ENCODE data around the gene SMAD5.

SMAD5 gene

DNA sequence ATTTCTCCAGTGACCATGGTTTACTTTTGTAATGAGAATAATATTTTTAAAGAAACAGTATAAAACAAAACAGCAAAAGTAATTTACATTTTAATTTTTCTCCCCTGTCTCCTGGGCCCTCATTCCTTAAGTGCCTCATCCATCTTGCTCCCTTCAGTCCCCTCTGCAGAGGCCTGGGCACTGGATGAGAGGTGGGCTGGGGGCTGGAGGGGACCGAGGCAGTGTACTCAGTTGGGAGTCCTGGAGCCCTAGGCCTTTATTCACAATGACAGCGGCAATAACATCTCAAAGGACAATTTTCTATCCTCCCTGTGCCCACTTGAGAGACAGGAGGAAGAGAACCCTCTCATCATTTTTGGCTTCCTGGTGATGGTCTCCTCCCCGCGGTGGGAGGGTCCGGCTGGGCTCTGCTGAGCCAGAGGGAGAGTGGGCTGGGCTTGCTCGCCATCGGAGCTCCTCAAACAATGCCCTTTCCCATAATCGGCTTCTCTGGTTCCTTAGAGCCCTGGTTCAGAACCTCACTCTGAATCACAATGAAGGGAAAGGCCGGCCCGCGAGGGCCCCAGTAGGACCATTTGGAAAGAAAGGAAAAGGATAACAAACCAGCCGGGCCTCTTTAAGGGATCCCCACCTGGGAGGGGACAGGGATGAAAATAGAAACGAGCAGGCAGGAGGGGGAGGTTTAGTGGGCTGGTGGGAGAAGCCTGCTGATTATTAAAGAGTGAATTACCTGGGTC, 70.0 kb downstream of the SMAD5 start:
- no peak for TF ChIP-seq ZFX (IDR thresholded peaks at IDR 0.05)
- TF ChIP-seq, protein P1, sequence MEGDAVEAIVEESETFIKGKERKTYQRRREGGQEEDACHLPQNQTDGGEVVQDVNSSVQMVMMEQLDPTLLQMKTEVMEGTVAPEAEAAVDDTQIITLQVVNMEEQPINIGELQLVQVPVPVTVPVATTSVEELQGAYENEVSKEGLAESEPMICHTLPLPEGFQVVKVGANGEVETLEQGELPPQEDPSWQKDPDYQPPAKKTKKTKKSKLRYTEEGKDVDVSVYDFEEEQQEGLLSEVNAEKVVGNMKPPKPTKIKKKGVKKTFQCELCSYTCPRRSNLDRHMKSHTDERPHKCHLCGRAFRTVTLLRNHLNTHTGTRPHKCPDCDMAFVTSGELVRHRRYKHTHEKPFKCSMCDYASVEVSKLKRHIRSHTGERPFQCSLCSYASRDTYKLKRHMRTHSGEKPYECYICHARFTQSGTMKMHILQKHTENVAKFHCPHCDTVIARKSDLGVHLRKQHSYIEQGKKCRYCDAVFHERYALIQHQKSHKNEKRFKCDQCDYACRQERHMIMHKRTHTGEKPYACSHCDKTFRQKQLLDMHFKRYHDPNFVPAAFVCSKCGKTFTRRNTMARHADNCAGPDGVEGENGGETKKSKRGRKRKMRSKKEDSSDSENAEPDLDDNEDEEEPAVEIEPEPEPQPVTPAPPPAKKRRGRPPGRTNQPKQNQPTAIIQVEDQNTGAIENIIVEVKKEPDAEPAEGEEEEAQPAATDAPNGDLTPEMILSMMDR (conservative IDR thresholded peaks at IDR 0.05), result no peak
- no peak overlapping the region for H3K27ac ChIP-seq

GRCh38 chr5:136203303-136203922, 70.8 kb downstream of the SMAD5 start:
- TF ChIP-seq ZFX (IDR thresholded peaks at IDR 0.05), result no peak
- TF ChIP-seq, protein P1 (conservative IDR thresholded peaks at IDR 0.05), result no peak
- H3K27ac ChIP-seq, result no peak overlapping the region

DNA sequence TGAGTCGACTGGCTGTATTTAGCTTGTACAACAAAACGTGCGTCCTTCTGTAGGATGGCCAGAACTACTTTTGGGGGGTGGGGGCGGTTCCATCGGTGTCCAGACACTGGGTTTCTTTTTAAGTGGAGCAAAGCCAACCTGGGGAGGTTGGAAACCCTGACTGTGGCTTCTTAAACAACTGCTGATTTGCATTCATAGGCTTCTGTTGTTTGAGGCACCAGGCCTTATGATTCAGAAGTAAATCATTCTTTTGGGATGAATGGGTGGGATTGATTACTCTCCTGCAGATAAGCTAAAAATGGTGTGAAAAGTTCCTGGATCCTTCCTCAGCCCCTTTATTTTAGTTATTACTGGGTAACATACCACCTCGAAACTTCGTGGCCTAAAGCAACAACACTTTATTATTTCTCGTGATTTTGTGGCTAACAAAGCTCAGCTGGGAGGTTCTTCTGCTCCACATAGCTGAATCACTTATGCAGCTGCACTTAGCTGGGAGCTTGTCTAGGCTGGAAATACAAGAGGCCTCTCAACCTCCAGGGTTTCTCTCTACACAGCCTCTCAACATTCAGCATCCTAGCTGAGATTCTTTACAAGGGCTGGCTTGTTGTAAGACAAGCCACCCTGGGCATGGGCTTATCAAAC, 72.5 kb downstream of the SMAD5 start:
- H3K27ac ChIP-seq, result no peak overlapping the region
- TF ChIP-seq ZFX (IDR thresholded peaks at IDR 0.05), result no peak
- TF ChIP-seq, protein P1 (conservative IDR thresholded peaks at IDR 0.05), result no peak

DNA sequence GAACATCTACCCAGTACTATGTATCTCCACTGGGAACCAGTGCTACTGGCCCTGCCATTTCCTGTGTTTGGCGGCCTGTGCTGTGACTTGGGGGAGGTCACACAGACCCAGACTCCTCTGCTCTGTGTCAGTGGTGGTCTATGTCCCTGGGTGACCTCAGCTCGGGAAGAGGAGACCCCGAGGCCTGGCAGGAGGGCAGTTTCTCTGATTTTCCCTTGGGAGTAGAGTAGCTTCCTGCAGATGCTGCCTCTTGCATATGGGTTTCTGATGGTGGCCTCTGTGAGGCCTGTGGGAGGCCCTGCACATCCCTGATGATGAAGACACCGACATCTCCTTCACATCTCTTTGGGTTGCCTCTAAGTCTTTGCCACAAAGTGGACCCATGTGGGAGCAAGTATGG, 73.3 kb downstream of the SMAD5 start:
- TF ChIP-seq ZFX (IDR thresholded peaks at IDR 0.05), result no peak
- TF ChIP-seq, protein P1 (conservative IDR thresholded peaks at IDR 0.05), result no peak
- H3K27ac ChIP-seq, result no peak overlapping the region

DNA sequence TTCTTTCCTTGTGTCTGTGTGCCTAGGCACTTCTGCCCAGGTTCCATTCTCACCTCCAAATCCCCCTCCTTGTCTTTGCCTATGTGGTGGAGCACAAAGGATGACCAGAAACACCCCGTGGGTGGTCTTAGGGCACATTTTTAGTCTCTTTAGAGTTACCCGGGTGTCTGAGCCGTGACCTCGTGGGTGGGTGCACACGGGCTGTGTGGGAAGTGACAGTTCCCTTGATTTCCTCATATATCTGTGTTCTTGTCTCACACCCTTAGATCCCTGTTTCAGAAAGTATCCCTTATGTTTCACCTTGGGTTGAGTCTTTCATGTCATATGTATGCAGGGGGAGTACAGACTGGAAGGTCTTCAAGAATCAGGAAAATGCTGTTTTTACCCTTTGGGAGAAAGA, 73.7 kb downstream of the SMAD5 start:
- no peak for TF ChIP-seq ZFX (IDR thresholded peaks at IDR 0.05)
- TF ChIP-seq, protein P1 (conservative IDR thresholded peaks at IDR 0.05), result no peak
- H3K27ac ChIP-seq, result no peak overlapping the region

DNA sequence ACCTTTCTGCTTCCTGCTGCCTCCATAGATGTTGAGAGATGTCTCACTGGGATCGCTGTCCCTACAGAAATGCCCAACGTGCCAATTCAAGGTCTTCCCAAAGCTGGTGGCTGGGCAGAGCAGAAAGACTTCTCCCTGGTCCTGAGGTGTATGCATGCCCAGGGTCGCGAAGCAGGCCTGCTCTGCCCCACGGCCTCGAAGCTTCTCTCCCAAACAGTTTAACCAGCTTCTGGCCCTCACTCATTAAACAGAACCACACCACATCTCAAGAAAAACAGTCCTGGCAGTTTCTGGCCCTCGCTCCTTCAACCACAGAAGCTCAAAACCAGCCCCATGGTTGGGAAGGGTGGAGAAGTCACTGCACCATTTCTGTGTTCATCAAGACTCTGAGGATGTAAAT, 75.0 kb downstream of the SMAD5 start:
- TF ChIP-seq, protein P1 (conservative IDR thresholded peaks at IDR 0.05), result no peak
- TF ChIP-seq ZFX (IDR thresholded peaks at IDR 0.05), result no peak
- no peak overlapping the region for H3K27ac ChIP-seq

DNA sequence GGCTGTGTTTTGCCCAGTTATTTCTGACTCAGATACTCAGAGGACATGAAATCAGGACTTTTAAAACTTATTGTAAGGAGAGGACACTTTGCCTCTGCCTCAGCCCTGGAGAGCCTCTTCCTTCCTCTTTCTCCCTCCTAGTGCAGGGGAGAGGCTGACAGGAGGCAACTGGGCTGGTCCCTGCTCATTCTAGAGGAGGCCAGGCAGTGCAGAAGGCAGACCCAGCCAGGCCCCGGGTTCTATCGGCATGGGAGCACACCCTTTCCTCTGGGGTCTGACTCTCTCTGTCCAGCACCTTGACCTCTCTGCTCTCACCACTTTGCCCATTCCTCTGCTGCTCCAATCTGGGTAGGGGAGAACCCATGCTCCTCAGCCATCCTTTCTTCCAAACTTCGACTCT, 76.3 kb downstream of the SMAD5 start:
- TF ChIP-seq, protein P1 (conservative IDR thresholded peaks at IDR 0.05), result no peak
- TF ChIP-seq ZFX (IDR thresholded peaks at IDR 0.05), result no peak
- H3K27ac ChIP-seq, result no peak overlapping the region
